ENCODE results near the gene S100A8.

DNA sequence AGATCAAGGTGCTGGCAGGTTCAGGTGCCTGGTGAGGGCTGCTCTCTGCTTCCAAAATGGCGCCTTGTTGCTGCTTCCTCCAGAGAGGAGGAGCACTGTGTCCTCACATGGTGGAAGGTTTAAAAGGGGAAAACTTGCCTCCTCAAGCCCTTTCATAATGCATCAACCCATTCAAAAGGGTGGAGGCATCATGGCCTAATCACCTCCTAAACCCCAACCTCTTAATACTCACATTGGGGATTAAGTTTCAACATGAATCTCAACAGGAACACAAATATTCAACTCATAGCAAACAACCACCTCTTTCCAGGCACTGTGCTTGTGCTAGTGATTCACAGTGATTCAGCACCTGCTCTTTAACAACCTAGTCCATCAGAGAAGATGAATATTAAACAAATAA lies 19.6 kb downstream of the S100A8 start:
- no peak for TF ChIP-seq CTCF (IDR thresholded peaks at IDR 0.05)
- TF ChIP-seq EZH2 (IDR thresholded peaks at IDR 0.05) = no peak
- TF ChIP-seq EZH2phosphoT487 (IDR thresholded peaks at IDR 0.05) = no peak
